Measurements from ENCODE around the gene APOO. TPM values are rescaled to one million over a fixed set of nuclear protein-coding genes. Genes with fewer than 3 reads are reported as not detected.
A peak's percentile ranks its signal among the peaks of the same experiment; 100 is the strongest.

APOO gene
- total RNA-seq, 2 donors from 2014 or later = 1.5 to 5.1 TPM

- H3K36me3 ChIP-seq = peaks cover 5% of the 10 kb centered on the region
- ATAC-seq (ENCODE audit: insufficient number of reproducible peaks, low FRiP score, low read depth) (peak; percentile 45), DNase-seq (ENCODE audit: low spot score) (no peak)
- no peak for TF ChIP-seq CTCF (IDR thresholded peaks at IDR 0.05)
- peak overlapping the region; percentile 85 for H3K4me3 ChIP-seq
- H3K4me1 ChIP-seq (ENCODE audit: control insufficient read depth in 1 of 2, low read depth in 2 of 2) = no peaks in the 10 kb centered on the region
- H3K27me3 ChIP-seq (replicated peaks; ENCODE audit: insufficient read depth) = no peaks in the 10 kb centered on the region
- peak overlapping the region; percentile 91 for H3K27ac ChIP-seq
- no peaks in the 10 kb centered on the region for H3K9me3 ChIP-seq
Measured at GRCh38 chrX:23784470-23785331, 123.0 kb downstream of the APOO start.

- peak overlapping the region; percentile 85 for H3K4me3 ChIP-seq
- peak overlapping the region; percentile 91 for H3K27ac ChIP-seq
- TF ChIP-seq CTCF (IDR thresholded peaks at IDR 0.05) = no peak
- H3K36me3 ChIP-seq = peaks cover 5% of the 10 kb centered on the region
- ATAC-seq (ENCODE audit: insufficient number of reproducible peaks, low FRiP score, low read depth) = no peak
- DNase-seq (ENCODE audit: low spot score) = no peak
- no peaks in the 10 kb centered on the region for H3K4me1 ChIP-seq (ENCODE audit: control insufficient read depth in 1 of 2, low read depth in 2 of 2)
- no peaks in the 10 kb centered on the region for H3K27me3 ChIP-seq (replicated peaks; ENCODE audit: insufficient read depth)
- H3K9me3 ChIP-seq = no peaks in the 10 kb centered on the region
Measured at GRCh38 chrX:23783589-23784469, 123.9 kb downstream of the APOO start.

Other genes with a start within 250 kb of the APOO start
- 100 to 1,000 TPM in 1 of 2 donors, 10 to 100 TPM in 1; 62.2 to 117 TPM for gene PRDX4, start 240.4 kb downstream of the APOO start, total RNA-seq
- gene ACOT9, start 164.7 kb downstream of the APOO start, total RNA-seq = 10 to 100 TPM; 57.7 to 62.5 TPM
- 100 to 1,000 TPM; 660 to 763 TPM for gene SAT1, start 124.8 kb downstream of the APOO start, total RNA-seq
- not detected for gene CXorf58, start 68 bp upstream of the APOO start, total RNA-seq
- gene KLHL15, start 119.2 kb upstream of the APOO start, total RNA-seq = 10 to 100 TPM in 1 of 2 donors, 1 to 10 TPM in 1; 4.7 to 13.1 TPM
- 100 to 1,000 TPM in 1 of 2 donors, 10 to 100 TPM in 1; 71.5 to 100 TPM for gene EIF2S3, start 147.0 kb upstream of the APOO start, total RNA-seq
- gene ZFX, start 241.8 kb upstream of the APOO start, total RNA-seq = 10 to 100 TPM; 38.4 to 39.7 TPM